ENCODE results near the gene KLK7.
A peak's percentile ranks its signal among the peaks of the same experiment; 100 is the strongest.

KLK7 gene

DNA sequence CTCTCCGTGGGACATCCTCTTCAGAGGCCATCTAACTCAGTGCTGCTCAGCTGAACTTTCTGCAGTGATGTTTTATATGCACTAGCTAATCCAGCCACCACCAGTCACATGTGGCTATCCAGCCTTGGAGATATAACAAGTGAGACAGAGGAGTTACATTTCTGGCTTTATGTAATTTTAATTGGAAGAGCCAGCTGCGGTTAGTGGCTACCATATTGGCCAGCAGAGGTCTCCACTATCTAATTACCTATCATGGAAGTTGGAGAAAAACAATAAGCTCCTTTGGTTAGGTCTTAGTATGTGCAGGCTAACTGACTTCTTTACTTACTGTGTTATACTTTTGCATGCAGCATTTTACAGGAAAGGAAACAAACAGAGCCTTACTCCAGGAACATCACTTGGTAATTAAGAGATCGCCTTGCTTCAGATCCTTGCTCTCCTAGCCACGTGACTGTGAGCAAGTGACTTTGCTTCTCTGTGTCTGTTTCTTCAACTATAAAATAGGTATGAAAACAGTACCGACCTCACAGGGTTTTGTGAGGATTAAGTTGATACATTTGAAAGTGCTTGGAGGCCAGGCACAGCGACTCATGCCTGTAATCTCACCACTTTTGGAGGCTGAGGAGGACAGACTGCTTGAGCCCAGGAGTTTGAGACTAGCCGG, 37.4 kb upstream of the KLK7 start:
- no peaks in the 10 kb centered on the region for H4K20me1 ChIP-seq (ENCODE audit: insufficient read depth, low read length)
- H3F3A ChIP-seq (ENCODE audit: insufficient read depth, low read length) = no peaks in the 10 kb centered on the region
- no peaks in the 10 kb centered on the region for H3K79me2 ChIP-seq (ENCODE audit: low read length)
- H3K9ac ChIP-seq (ENCODE audit: low read length) = no peak overlapping the region
- peak; percentile 17 for DNase-seq
- no peak overlapping the region for H2AFZ ChIP-seq (ENCODE audit: low read length)
- no peak overlapping the region for H3K4me2 ChIP-seq (ENCODE audit: low read depth, low read length)
- no peaks in the 10 kb centered on the region for H3K36me3 ChIP-seq (replicated peaks; ENCODE audit: insufficient read depth, low read length)
- TF ChIP-seq EZH2 (optimal IDR thresholded peaks at IDR 0.05; ENCODE audit: low read depth, low read length) (no peak), EZH2phosphoT487 (IDR thresholded peaks at IDR 0.05; ENCODE audit: low read length) (no peak)
- TF ChIP-seq, protein P1, sequence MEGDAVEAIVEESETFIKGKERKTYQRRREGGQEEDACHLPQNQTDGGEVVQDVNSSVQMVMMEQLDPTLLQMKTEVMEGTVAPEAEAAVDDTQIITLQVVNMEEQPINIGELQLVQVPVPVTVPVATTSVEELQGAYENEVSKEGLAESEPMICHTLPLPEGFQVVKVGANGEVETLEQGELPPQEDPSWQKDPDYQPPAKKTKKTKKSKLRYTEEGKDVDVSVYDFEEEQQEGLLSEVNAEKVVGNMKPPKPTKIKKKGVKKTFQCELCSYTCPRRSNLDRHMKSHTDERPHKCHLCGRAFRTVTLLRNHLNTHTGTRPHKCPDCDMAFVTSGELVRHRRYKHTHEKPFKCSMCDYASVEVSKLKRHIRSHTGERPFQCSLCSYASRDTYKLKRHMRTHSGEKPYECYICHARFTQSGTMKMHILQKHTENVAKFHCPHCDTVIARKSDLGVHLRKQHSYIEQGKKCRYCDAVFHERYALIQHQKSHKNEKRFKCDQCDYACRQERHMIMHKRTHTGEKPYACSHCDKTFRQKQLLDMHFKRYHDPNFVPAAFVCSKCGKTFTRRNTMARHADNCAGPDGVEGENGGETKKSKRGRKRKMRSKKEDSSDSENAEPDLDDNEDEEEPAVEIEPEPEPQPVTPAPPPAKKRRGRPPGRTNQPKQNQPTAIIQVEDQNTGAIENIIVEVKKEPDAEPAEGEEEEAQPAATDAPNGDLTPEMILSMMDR (IDR thresholded peaks at IDR 0.05; ENCODE audit: low read length) = peak; percentile 55
- no peaks in the 10 kb centered on the region for H3K4me1 ChIP-seq (ENCODE audit: low read length)
- H3K27ac ChIP-seq (ENCODE audit: low read length) = no peak overlapping the region
- H3K4me3 ChIP-seq (ENCODE audit: low read length) = no peak overlapping the region
- no peaks in the 10 kb centered on the region for H3K9me2 ChIP-seq (replicated peaks; ENCODE audit: insufficient read depth, low read length)
- no peaks in the 10 kb centered on the region for H3K9me3 ChIP-seq (replicated peaks; ENCODE audit: insufficient read depth, low read length)
- H3K27me3 ChIP-seq (replicated peaks; ENCODE audit: insufficient read depth, low read length) = peaks cover 9% of the 10 kb centered on the region

DNA sequence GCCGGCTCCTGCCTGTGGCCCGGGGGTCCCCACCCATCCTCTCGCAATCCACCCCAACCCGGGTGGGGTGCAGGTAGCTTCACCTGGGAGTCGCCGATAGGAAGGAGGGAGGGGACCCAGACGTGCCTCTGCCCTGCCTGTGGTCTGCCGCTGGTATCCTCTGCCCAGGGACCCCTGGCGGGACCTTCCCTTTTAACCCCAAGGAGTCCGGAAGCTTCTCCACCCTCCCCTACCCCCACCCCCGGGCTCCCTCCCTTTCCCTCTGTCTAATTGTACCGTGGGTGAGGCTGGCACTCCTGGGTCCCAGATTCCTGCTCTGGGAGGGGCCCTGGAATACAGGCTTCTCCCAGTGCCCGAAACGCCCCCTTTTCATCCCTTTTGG, 35.8 kb upstream of the KLK7 start, which contains the start of gene KLK10:
Gene KLK10, minus strand, starts transcription at position 166 of the 382 bp plus-strand sequence. CDS start 579 bp downstream, outside the sequence.
- DNase-seq = no peak
- Histone ChIP-seq H3F3A (ENCODE audit: insufficient read depth, low read length) (no peaks in the 10 kb centered on the region), H3K4me1 (ENCODE audit: low read length) (no peaks in the 10 kb centered on the region), H4K20me1 (ENCODE audit: insufficient read depth, low read length) (no peaks in the 10 kb centered on the region), H3K27me3 (replicated peaks; ENCODE audit: insufficient read depth, low read length) (peaks cover 9% of the 10 kb centered on the region), H3K9ac (ENCODE audit: low read length) (no peak within 1 kb of the TSS), H3K79me2 (ENCODE audit: low read length) (no peaks in the 10 kb centered on the region), H3K4me3 (ENCODE audit: low read length) (no peak within 1 kb of the TSS), H3K27ac (ENCODE audit: low read length) (no peak within 1 kb of the TSS), H2AFZ (ENCODE audit: low read length) (no peak within 1 kb of the TSS), H3K4me2 (ENCODE audit: low read depth, low read length) (no peak within 1 kb of the TSS), H3K36me3 (replicated peaks; ENCODE audit: insufficient read depth, low read length) (no peaks in the 10 kb centered on the region), H3K9me2 (replicated peaks; ENCODE audit: insufficient read depth, low read length) (no peaks in the 10 kb centered on the region), H3K9me3 (replicated peaks; ENCODE audit: insufficient read depth, low read length) (no peaks in the 10 kb centered on the region)
- TF ChIP-seq, protein P1 (IDR thresholded peaks at IDR 0.05; ENCODE audit: low read length) = no peak
- no peak for TF ChIP-seq EZH2phosphoT487 (IDR thresholded peaks at IDR 0.05; ENCODE audit: low read length)
- TF ChIP-seq EZH2 (optimal IDR thresholded peaks at IDR 0.05; ENCODE audit: low read depth, low read length) = no peak

DNA sequence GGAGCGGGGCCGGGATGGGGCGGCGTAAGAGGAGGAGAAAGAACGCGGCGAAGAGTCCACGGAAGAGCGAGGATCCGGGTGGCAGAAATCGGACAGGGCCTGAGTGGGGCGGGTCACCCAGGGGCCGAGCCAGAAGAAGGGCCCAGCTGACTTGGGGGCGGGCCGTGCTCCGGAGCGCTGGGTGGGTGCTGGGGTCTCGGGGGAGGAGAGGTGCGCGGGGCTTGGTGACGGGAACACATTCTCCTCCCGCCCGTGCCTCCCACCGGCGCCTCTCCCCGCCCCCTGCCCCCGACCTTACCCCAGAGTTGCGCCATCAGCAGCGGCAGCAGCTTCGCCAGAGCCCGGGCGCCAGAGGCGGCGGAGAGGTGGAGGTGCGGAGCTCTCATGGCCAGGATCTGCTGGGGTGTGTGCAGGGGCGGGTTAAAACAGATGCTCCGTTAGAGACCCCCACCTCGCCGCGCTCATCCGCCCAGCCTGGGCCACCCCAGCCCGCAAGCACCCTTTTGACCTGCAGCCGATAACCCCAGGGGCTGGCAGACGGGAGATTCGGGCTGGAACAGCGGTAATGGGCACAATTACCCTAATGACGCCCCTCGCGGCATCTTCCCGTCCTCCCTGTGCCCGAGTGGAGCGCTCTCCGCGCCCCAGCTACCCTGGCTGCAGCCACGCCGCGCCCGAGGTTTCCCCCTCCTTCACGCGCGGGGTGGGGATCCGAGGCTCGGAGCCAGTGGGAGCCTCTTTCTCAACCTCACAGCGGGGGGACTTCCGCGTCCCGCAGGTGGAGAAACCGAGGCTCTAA, 35.2 kb upstream of the KLK7 start:
- Histone ChIP-seq H3K9me3 (replicated peaks; ENCODE audit: insufficient read depth, low read length) (no peaks in the 10 kb centered on the region), H3K9me2 (replicated peaks; ENCODE audit: insufficient read depth, low read length) (no peaks in the 10 kb centered on the region), H2AFZ (ENCODE audit: low read length) (no peak overlapping the region), H3K9ac (ENCODE audit: low read length) (no peak overlapping the region), H4K20me1 (ENCODE audit: insufficient read depth, low read length) (no peaks in the 10 kb centered on the region), H3F3A (ENCODE audit: insufficient read depth, low read length) (no peaks in the 10 kb centered on the region), H3K4me3 (ENCODE audit: low read length) (no peak overlapping the region), H3K79me2 (ENCODE audit: low read length) (no peaks in the 10 kb centered on the region), H3K4me1 (ENCODE audit: low read length) (no peaks in the 10 kb centered on the region), H3K36me3 (replicated peaks; ENCODE audit: insufficient read depth, low read length) (no peaks in the 10 kb centered on the region), H3K27me3 (replicated peaks; ENCODE audit: insufficient read depth, low read length) (peaks cover 9% of the 10 kb centered on the region), H3K27ac (ENCODE audit: low read length) (no peak overlapping the region), H3K4me2 (ENCODE audit: low read depth, low read length) (no peak overlapping the region)
- TF ChIP-seq EZH2phosphoT487 (IDR thresholded peaks at IDR 0.05; ENCODE audit: low read length) = no peak
- no peak for TF ChIP-seq EZH2 (optimal IDR thresholded peaks at IDR 0.05; ENCODE audit: low read depth, low read length)
- TF ChIP-seq, protein P1 (IDR thresholded peaks at IDR 0.05; ENCODE audit: low read length) = no peak
- no peak for DNase-seq
